Endothelial cell of hepatic sinusoid (primary cell): ENCODE data around the gene CNTD1.

Experiments
- in situ Hi-C: cut with HindIII; loops from 2 replicates; pipeline ENCODE4 v1.10.0; 2017; ENCODE audit warnings: low sequenced_read_pairs

The CNTD1 gene

DNA sequence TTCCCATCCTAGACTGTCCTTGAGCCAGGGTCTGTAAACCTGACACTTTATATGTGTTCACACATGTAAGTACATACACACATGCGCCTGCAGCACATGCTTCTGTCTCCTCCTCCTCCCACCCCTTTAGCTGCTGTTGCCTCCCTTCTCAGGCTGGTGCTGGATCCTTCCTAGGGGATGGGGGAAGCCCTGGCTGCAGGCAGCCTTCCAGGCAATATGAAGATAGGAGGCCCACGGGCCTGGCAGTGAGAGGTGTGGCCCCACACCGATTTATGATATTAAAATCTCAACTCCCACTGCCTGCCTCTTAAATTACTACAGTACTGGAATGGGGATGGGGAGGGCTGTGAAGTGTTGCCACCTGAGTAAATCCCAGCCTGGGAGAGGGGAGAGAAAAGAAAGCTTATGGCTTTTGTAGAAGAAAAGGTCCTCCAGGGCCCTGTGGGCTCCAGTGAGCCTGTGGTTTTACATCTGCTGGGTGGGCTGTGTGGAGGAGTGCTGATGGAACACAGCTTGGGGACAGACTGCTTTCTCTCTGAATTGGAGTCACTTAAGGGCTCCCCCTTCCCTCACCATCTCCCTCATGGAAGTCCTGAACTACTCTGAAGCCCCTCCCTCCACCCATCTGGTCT, 19.2 kb upstream of the CNTD1 start:
- in situ Hi-C loops, result no loop called here

GRCh38 chr17:42779936-42780850, 18.5 kb upstream of the CNTD1 start, which contains the start of gene WNK4:
Gene WNK4, plus strand, starts transcription at chr17:42780610. Its CDS starts 89 bp downstream, at chr17:42780699.
- in situ Hi-C loops, result no loop called here

- in situ Hi-C loops, result no loop called here
Observed at GRCh38 chr17:42780851-42781638, 17.6 kb upstream of the CNTD1 start.

GRCh38 chr17:42781639-42782165, 17.0 kb upstream of the CNTD1 start:
- in situ Hi-C loops, result no loop called here

DNA sequence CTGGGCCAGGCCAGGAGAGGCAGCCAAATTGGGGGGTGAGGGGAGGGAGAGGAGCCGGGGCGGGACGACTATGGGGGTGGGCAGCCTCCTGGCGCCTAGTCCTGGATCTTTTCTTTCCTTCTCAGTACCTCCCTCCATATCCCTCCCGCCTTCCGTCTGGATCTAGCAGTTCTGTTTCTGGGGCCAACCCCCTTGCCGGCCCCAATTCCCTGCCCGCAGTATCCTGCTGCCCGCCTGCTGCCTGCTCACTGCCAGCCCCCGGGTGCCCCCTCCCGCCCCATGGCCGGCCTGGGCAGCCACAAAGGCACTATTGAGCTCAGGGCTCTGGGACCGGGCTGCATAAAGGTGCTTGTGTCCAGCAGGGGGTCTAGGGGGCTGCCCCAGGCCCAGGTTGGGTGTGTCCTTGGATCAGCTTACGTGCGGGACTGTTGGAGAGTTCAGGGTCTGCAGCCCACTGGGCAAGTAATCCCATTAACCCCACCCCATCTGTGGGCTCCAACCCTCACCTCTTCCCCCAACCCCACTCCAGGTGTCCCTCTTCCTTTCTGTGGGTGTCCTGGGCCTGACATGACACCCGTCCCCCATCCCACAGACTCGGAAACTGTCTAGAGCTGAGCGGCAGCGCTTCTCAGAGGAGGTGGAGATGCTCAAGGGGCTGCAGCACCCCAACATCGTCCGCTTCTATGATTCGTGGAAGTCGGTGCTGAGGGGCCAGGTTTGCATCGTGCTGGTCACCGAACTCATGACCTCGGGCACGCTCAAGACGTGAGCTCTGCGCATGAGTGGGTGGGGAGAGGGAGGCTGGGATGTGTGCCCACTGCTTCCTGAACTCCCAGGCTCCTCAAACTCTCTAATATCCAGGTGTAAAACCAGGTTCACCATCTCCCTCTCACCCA, 16.2 kb upstream of the CNTD1 start:
- in situ Hi-C loops, result no loop called here

DNA sequence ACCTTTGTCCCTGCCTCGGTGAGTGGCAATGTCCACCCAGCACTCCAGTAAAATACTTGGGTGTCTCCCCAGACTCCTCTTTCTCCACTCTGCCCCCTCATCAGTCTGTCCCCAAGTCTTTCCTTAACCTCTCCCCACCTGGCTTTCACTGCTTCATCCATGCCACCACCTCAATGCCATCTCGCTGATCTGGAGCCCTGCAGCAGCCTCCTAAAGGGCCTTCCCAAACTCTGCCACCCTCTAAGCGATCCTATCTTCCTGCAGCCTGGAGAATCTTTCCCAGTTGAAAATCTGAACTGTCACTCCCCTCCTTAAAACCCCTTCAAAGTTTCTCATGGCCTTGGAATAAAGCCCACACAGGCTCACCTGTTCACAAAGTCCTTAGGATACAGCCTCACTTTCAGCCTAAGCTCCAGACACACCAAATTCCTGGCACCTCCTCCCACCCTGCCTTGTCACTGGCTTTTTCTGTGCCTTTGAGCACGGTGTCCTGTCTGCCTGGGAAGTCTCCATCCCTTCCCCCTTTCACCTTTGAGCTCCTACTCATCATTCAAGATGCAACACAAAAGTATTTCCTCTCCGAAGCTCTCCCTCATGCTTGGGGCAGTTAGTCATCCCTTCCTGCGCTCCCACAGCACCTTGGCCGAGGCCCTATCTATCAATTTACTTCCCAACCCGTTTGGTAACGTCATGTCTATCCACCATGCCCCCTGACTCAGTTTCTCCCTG, 15.4 kb upstream of the CNTD1 start:
- in situ Hi-C loops, result no loop called here

DNA sequence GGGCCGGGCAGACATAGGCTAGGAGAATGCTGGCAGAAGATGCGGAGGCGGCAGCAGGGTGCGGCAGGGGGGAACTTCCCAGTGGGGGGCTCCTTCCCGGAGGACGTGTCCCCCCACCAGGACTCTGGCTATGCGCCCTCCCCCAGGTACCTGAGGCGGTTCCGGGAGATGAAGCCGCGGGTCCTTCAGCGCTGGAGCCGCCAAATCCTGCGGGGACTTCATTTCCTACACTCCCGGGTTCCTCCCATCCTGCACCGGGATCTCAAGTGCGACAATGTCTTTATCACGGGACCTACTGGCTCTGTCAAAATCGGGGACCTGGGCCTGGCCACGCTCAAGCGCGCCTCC, 14.9 kb upstream of the CNTD1 start:
- in situ Hi-C loops, result no loop called here

DNA sequence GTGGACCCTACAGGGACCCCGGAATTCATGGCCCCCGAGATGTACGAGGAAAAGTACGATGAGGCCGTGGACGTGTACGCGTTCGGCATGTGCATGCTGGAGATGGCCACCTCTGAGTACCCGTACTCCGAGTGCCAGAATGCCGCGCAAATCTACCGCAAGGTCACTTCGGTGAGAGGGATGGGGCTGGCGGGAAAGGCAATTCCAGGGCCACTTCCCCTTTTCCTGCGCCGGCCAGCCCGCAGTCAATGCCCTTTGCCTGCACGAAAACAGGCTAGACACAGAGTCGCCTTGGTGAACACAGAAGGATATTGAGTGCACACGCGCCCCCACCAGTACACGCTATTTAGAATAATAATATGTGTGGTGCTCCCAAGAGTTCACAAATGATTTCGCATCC, 14.3 kb upstream of the CNTD1 start:
- in situ Hi-C loops, result no loop called here

DNA sequence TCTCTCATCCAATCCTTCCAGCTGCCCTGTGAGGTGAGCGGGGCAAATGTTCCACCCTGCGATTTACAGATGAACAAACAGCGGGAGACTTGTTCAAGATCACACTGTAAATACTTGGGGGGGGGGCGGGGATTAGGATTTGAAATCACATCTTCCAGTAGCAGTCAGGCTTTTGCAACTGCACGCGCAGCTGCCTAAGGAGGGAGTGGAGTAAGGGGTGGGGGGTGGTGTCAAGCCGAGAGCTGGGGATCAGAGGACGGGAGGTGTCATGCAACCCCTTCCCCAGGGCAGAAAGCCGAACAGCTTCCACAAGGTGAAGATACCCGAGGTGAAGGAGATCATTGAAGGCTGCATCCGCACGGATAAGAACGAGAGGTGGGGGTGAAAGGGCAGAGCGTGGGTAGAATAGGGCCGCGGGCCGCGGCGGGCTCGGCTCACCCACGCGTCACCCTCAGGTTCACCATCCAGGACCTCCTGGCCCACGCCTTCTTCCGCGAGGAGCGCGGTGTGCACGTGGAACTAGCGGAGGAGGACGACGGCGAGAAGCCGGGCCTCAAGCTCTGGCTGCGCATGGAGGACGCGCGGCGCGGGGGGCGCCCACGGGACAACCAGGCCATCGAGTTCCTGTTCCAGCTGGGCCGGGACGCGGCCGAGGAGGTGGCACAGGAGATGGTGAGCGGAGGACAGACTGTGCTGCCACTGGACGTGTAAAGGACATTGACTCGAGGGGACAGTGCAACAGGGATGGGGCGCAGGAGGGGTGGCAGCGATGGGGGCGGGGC, 13.7 kb upstream of the CNTD1 start:
- in situ Hi-C loops, result no loop called here

DNA sequence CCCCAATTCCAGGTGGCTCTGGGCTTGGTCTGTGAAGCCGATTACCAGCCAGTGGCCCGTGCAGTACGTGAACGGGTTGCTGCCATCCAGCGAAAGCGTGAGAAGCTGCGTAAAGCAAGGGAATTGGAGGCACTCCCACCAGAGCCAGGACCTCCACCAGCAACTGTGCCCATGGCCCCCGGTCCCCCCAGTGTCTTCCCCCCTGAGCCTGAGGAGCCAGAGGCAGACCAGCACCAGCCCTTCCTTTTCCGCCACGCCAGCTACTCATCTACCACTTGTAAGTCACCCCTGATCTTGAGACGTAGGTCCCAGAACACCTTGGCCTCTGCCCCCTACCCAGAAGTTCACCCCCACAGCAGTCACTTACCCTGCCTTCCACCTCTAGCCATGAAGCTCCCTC, 11.4 kb upstream of the CNTD1 start:
- in situ Hi-C loops, result no loop called here

- in situ Hi-C loops, result no loop called here
Observed at GRCh38 chr17:42791948-42792347, 6.7 kb upstream of the CNTD1 start.

DNA sequence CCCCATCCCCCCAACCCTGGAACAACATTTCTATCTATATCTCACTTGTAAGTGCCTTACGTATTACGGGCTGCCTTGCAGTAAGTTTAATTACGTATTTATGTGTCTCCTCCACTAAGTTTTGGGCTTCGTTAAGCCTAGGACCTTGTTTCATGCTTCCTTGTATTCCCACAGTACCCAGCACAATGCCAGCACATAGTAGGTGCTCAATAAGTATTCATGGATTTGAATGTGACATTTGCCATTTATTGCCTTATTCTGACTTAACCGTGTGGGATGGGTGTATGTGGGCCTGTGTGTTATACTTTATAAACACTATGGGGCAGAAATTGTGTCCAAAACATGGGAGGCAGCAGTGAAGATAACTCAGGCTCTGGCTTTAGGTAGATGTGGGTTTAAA, 6.1 kb upstream of the CNTD1 start:
- in situ Hi-C loops, result no loop called here

GRCh38 chr17:42795061-42795460, 3.6 kb upstream of the CNTD1 start:
- in situ Hi-C loops, result no loop called here

DNA sequence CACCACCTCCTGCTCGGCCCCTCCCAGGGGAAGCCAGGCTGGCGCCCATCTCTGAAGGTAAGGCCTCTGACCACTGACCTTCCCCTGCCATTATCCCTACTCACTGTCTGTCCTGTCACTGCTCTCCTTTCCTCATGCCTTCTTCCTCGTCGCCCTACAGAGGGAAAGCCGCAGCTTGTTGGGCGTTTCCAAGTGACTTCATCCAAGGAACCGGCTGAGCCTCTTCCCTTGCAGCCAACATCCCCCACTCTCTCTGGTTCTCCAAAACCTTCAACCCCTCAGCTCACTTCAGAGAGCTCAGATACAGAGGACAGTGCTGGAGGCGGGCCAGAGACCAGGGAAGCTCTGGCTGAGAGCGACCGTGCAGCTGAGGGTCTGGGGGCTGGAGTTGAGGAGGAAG, 3.2 kb upstream of the CNTD1 start:
- in situ Hi-C loops, result no loop called here

DNA sequence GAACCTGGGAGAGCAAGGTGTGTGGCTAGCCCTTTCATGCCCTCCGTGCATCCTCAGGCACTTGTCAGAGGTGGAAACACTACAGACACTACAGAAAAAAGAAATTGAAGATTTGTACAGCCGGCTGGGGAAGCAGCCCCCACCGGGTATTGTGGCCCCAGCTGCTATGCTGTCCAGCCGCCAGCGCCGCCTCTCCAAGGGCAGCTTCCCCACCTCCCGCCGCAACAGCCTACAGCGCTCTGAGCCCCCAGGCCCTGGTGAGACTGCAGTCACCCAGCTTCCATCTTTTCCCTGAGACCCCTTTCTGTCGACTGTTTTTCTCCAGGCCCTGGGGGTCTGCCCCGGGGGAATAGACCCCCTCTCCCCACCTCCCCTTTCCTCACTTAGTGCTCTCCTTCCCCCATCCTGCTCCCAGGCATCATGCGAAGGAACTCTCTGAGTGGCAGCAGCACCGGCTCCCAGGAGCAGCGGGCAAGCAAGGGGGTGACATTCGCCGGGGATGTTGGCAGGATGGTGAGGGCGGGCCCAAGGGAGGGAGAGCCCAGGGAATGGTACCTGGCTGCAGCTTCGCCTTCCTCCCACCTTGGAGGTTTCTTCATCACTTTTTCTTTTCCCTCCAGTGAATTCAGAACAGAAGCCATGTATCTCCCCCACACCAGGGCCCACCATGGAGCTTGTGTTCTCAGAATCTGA, 2.4 kb upstream of the CNTD1 start:
- in situ Hi-C loops, result no loop called here

- in situ Hi-C loops, result no loop called here
Observed at GRCh38 chr17:42797067-42798007, 1.3 kb upstream of the CNTD1 start.

GRCh38 chr17:42798011-42798382, 664 bp upstream of the CNTD1 start:
- in situ Hi-C loops, result no loop called here
